ENCODE data around the gene KLF6. TPM values are rescaled to one million over a fixed set of nuclear protein-coding genes. Genes with fewer than 3 reads are reported as not detected.
A peak's percentile ranks its signal among the peaks of the same experiment; 100 is the strongest.

Gene KLF6
- total RNA-seq, 1 donor from 2014 or later, result 328 TPM

- Mint-ChIP-seq H3K4me3 (ENCODE audit: unreplicated experiment) (no peak overlapping the region), H3K27ac (ENCODE audit: unreplicated experiment) (peak overlapping the region; percentile 62), H3K27me3 (ENCODE audit: unreplicated experiment) (peaks cover 4% of the 10 kb centered on the region), H3K36me3 (ENCODE audit: low read depth, unreplicated experiment) (no peaks in the 10 kb centered on the region), H3K9me3 (ENCODE audit: unreplicated experiment) (no peaks in the 10 kb centered on the region), H3K4me1 (ENCODE audit: unreplicated experiment) (peaks cover 12% of the 10 kb centered on the region)
- TF ChIP-seq, protein P1, sequence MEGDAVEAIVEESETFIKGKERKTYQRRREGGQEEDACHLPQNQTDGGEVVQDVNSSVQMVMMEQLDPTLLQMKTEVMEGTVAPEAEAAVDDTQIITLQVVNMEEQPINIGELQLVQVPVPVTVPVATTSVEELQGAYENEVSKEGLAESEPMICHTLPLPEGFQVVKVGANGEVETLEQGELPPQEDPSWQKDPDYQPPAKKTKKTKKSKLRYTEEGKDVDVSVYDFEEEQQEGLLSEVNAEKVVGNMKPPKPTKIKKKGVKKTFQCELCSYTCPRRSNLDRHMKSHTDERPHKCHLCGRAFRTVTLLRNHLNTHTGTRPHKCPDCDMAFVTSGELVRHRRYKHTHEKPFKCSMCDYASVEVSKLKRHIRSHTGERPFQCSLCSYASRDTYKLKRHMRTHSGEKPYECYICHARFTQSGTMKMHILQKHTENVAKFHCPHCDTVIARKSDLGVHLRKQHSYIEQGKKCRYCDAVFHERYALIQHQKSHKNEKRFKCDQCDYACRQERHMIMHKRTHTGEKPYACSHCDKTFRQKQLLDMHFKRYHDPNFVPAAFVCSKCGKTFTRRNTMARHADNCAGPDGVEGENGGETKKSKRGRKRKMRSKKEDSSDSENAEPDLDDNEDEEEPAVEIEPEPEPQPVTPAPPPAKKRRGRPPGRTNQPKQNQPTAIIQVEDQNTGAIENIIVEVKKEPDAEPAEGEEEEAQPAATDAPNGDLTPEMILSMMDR (IDR thresholded peaks at IDR 0.05; ENCODE audit: unreplicated experiment), result no peak
- DNase-seq (ENCODE audit: low spot score), result no peak
Observed at GRCh38 chr10:3827768-3828403, 42.9 kb upstream of the KLF6 start.

- H3K27ac Mint-ChIP-seq (ENCODE audit: unreplicated experiment), result peak overlapping the region; percentile 62
- TF ChIP-seq, protein P1 (IDR thresholded peaks at IDR 0.05; ENCODE audit: unreplicated experiment), result no peak
- peaks cover 12% of the 10 kb centered on the region for H3K4me1 Mint-ChIP-seq (ENCODE audit: unreplicated experiment)
- no peaks in the 10 kb centered on the region for H3K9me3 Mint-ChIP-seq (ENCODE audit: unreplicated experiment)
- H3K27me3 Mint-ChIP-seq (ENCODE audit: unreplicated experiment), result peaks cover 4% of the 10 kb centered on the region
- DNase-seq (ENCODE audit: low spot score), result no peak
- no peak overlapping the region for H3K4me3 Mint-ChIP-seq (ENCODE audit: unreplicated experiment)
- H3K36me3 Mint-ChIP-seq (ENCODE audit: low read depth, unreplicated experiment), result no peaks in the 10 kb centered on the region
Observed at GRCh38 chr10:3827266-3827665, 42.3 kb upstream of the KLF6 start.

- Mint-ChIP-seq H3K4me3 (ENCODE audit: unreplicated experiment) (no peak overlapping the region), H3K36me3 (ENCODE audit: low read depth, unreplicated experiment) (no peaks in the 10 kb centered on the region), H3K27me3 (ENCODE audit: unreplicated experiment) (peaks cover 4% of the 10 kb centered on the region), H3K27ac (ENCODE audit: unreplicated experiment) (no peak overlapping the region), H3K9me3 (ENCODE audit: unreplicated experiment) (no peaks in the 10 kb centered on the region), H3K4me1 (ENCODE audit: unreplicated experiment) (peaks cover 12% of the 10 kb centered on the region)
- no peak for DNase-seq (ENCODE audit: low spot score)
- TF ChIP-seq, protein P1 (IDR thresholded peaks at IDR 0.05; ENCODE audit: unreplicated experiment), result no peak
Observed at GRCh38 chr10:3825862-3826351, 40.9 kb upstream of the KLF6 start.

GRCh38 chr10:3825244-3825643, 40.2 kb upstream of the KLF6 start:
- Mint-ChIP-seq H3K9me3 (ENCODE audit: unreplicated experiment) (no peaks in the 10 kb centered on the region), H3K4me3 (ENCODE audit: unreplicated experiment) (no peak overlapping the region), H3K36me3 (ENCODE audit: low read depth, unreplicated experiment) (no peaks in the 10 kb centered on the region), H3K27ac (ENCODE audit: unreplicated experiment) (no peak overlapping the region), H3K27me3 (ENCODE audit: unreplicated experiment) (peaks cover 4% of the 10 kb centered on the region), H3K4me1 (ENCODE audit: unreplicated experiment) (peaks cover 12% of the 10 kb centered on the region)
- no peak for DNase-seq (ENCODE audit: low spot score)
- TF ChIP-seq, protein P1 (IDR thresholded peaks at IDR 0.05; ENCODE audit: unreplicated experiment), result no peak

GRCh38 chr10:3822541-3823330, 37.7 kb upstream of the KLF6 start:
- TF ChIP-seq, protein P1 (IDR thresholded peaks at IDR 0.05; ENCODE audit: unreplicated experiment), result no peak
- peaks cover 3% of the 10 kb centered on the region for H3K4me1 Mint-ChIP-seq (ENCODE audit: unreplicated experiment)
- no peaks in the 10 kb centered on the region for H3K36me3 Mint-ChIP-seq (ENCODE audit: low read depth, unreplicated experiment)
- no peaks in the 10 kb centered on the region for H3K9me3 Mint-ChIP-seq (ENCODE audit: unreplicated experiment)
- no peaks in the 10 kb centered on the region for H3K27me3 Mint-ChIP-seq (ENCODE audit: unreplicated experiment)
- H3K27ac Mint-ChIP-seq (ENCODE audit: unreplicated experiment), result no peak overlapping the region
- no peak overlapping the region for H3K4me3 Mint-ChIP-seq (ENCODE audit: unreplicated experiment)
- DNase-seq (ENCODE audit: low spot score), result no peak

All from endothelial cell (in vitro differentiated cells).